Esophagus squamous epithelium (tissue), 4 donors: ENCODE results near the gene B4GALNT2.
"Not testable (repeated sequence)": the region's sequence is repeated elsewhere in the genome, so short reads cannot be mapped to it uniquely, and the experiment has no call there.

Source experiments
- CTCF ChIP-seq, 6 experiments: fragments of 450-650 bp in 4 of 6; fragments of 200-600 bp in 2 of 6; sonication (generic) in 2 of 6; IDR thresholded peaks; one replicate each; pipeline ENCODE4 v1.5.1; 2016 to 2019; ENCODE audit warnings: antibody characterized with exemption in 6 of 6, mild to moderate bottlenecking in 4 of 6, moderate library complexity in 4 of 6
- POLR2A ChIP-seq, 4 donors: fragments of 450-650 bp; IDR thresholded peaks; one replicate each; pipeline ENCODE4 v1.6.1; 2017; ENCODE audit warnings: antibody characterized with exemption in 4 of 4, mild to moderate bottlenecking in 4 of 4, moderate library complexity in 3 of 4

DNA sequence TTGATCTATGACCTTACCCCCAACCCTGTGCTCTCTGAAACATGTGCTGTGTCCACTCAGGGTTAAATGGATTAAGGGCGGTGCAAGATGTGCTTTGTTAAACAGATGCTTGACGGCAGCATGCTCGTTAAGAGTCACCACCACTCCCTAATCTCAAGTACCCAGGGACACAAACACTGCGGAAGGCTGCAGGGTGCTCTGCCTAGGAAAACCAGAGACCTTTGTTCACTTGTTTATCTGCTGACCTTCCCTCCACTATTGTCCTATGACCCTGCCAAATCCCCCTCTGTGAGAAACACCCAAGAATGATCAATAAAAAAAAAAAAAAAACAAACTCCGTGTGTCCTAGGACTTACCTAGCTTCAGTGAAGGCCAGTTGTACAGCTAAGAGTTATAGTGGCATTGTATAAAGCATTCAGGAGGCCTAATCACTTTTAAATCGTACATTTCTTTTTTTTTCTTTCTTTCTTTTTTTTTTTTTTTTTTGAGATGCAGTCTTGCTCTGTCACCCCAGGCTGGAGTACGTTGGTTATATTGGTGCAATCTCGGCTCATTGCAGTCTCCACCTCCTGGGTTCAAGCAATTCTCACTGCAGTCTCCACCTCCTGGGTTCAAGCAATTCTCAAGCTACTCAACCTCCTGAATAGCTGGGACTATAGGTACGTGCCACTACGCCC lies 6.2 kb upstream of the B4GALNT2 start:
- not testable (repeated sequence) for TF ChIP-seq CTCF, POLR2A (IDR thresholded peaks at IDR 0.05)
